ENCODE data around the gene PDE3B. TPM values are rescaled to one million over a fixed set of nuclear protein-coding genes. Genes with fewer than 3 reads are reported as not detected.

PDE3B gene
- total RNA-seq, 5 donors from 2014 or later (not counting 1 experiment from before 2014, with no cell fraction given): 130 to 162 (median 143) TPM

DNA sequence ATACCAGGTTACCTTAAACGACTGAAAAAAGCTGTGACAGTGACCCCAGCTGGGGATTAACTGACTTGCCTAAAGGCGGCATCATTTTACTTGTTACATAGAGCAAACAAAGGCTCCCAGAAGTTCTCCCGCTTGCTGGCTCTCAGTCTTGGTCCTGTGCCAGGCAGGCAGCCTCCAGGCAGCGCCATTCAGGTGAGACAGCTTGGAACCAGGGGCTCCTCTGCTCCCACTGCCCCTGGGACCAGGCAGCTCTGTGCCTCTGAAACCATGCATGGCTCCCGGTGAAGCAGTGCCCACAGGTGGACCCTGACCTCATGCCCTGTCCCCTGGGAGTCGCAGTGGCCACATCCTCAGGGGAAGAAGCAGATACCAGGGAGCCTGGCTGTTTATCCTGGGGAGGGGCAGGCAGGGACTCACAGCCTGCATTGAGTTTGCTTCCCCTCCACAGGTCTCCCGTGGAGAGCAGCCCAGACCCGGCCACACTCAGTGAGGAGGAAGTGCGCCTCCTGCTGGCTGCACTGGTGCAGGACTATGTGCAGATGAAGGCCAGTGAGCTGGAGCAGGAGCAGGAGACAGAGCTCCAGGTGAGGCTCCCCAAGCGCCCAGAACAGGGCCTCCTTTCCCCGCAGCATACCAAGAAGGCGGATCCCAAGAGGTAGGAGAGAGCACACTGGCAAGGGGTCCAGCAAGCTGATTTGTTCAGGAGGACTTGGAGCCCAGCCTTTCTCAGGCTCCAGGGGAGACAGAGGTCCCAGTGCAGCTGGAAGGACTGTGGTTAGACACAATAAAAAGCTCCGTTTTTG is 264.0 kb downstream of the PDE3B start:
- H3K4me3 ChIP-seq (ENCODE audit: control insufficient read depth in 1 of 2, extremely low read depth in 1 of 2, low read length in 1 of 2): no peak overlapping the region
- H3K9me3 ChIP-seq: no peaks in the 10 kb centered on the region
- peak; percentile 50 to 90 (median 78) for DNase-seq
- H3K4me1 ChIP-seq (ENCODE audit: control insufficient read depth in 1 of 2, extremely low read depth in 1 of 2, insufficient read depth in 2 of 2, low read length in 2 of 2): peaks cover 0 to 28% of the 10 kb centered on the region in 2 experiments
- no peak overlapping the region for H3K4me3 Mint-ChIP-seq
- ChIA-PET POLR2A (no interaction called here), CTCF (interaction anchor here (0.5 to 4.5 kb wide), 80 partner anchors 8 to 1232 kb away, joined by 3 to 88 read pairs (median 5); partner anchors contain the start of genes CALCB (in 2 of the 2), CYP2R1 (in 2 of the 2), COPB1 (in 1 of the 2) and PSMA1 (in 1 of the 2))
- ATAC-seq (replicated peaks in 1 of 4): peak; percentile 54 to 66 (median 56)
- no peaks in the 10 kb centered on the region for H3K9me3 Mint-ChIP-seq
- peak overlapping the region; percentile 22 for H3K27ac ChIP-seq (ENCODE audit: low read length)
- no peaks in the 10 kb centered on the region for H3K27me3 ChIP-seq (replicated peaks in 1 of 2; ENCODE audit: control insufficient read depth in 2 of 2, extremely low read depth in 1 of 2, insufficient read depth in 2 of 2, low read length in 1 of 2)
- no peaks in the 10 kb centered on the region for H3K36me3 ChIP-seq (ENCODE audit: control insufficient read depth in 2 of 2, extremely low read depth in 1 of 2, insufficient read depth in 1 of 2, low read length in 1 of 2)
- peak overlapping the region; percentile 7 to 71 for H3K27ac Mint-ChIP-seq
- H3K36me3 Mint-ChIP-seq: no peaks in the 10 kb centered on the region
- H3K27me3 Mint-ChIP-seq: no peaks in the 10 kb centered on the region
- WGBS (ENCODE audit: insufficient coverage): 50% methylated on average over 13 of the region's 13 CpGs
- peaks cover 40 to 46% (median 46%) of the 10 kb centered on the region in 3 donors for H3K4me1 Mint-ChIP-seq

DNA sequence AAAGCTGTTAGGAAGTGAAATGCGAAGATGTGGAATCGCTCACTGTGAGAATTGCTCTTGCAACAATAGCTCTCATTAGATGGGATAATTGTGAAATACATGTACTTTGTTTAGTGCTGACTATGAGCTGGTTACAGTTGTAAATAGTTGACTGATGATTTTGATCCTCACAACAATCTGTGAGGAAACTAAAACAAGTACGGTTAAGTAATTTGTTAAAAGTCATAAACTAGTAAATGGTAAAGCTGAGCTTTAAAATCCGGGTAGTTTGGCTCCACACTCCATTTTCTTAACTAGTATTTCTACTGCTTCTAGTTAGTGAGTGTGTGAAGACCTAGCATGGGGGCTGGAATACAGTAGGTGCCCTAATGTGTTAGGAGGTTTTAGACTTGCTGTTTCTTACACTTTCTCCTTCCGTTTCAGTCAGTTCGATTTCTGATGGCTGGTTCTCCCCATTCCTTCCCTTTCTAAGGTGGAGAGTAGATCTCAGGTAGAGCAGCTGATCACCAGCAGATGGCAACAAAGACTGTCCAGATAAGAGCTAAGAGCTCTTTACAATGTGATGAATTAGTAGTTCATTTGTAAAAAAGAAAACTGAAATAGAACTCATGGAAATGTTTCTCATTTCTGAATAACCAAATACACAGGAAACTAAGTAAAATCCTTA is 264.7 kb downstream of the PDE3B start:
- peaks cover 40 to 46% (median 46%) of the 10 kb centered on the region in 3 donors for H3K4me1 Mint-ChIP-seq
- H3K36me3 ChIP-seq (ENCODE audit: control insufficient read depth in 2 of 2, extremely low read depth in 1 of 2, insufficient read depth in 1 of 2, low read length in 1 of 2): no peaks in the 10 kb centered on the region
- no peak overlapping the region for H3K4me3 ChIP-seq (ENCODE audit: control insufficient read depth in 1 of 2, extremely low read depth in 1 of 2, low read length in 1 of 2)
- ATAC-seq (replicated peaks in 1 of 4) (peak in 1 of 4 experiments; percentile 18), DNase-seq (peak in 15 of 35 experiments; percentile 10 to 67 (median 27))
- no peak overlapping the region for H3K27ac ChIP-seq (ENCODE audit: low read length)
- CTCF ChIA-PET: interaction anchor here (0.6 to 4.5 kb wide), 73 partner anchors 8 to 1575 kb away, joined by 3 to 88 read pairs (median 5); partner anchors contain the start of genes CALCB (in 2 of the 2), COPB1 (in 1 of the 2), CYP2R1 (in 1 of the 2) and PSMA1 (in 1 of the 2)
- POLR2A ChIA-PET: interaction anchor here in 1 of 2 donors (0.5 kb wide), 1 partner anchor 256 kb away, joined by 3 read pairs; no protein-coding TSS in a partner anchor
- peak overlapping the region; percentile 17 to 59 for H3K27ac Mint-ChIP-seq
- no peaks in the 10 kb centered on the region for H3K27me3 ChIP-seq (replicated peaks in 1 of 2; ENCODE audit: control insufficient read depth in 2 of 2, extremely low read depth in 1 of 2, insufficient read depth in 2 of 2, low read length in 1 of 2)
- H3K4me1 ChIP-seq (ENCODE audit: control insufficient read depth in 1 of 2, extremely low read depth in 1 of 2, insufficient read depth in 2 of 2, low read length in 2 of 2): peaks cover 0 to 28% of the 10 kb centered on the region in 2 experiments
- H3K27me3 Mint-ChIP-seq: no peaks in the 10 kb centered on the region
- no CpG with 5 or more reads among the region's 6 CpGs for WGBS (ENCODE audit: insufficient coverage)
- H3K36me3 Mint-ChIP-seq: no peaks in the 10 kb centered on the region
- H3K9me3 Mint-ChIP-seq: no peaks in the 10 kb centered on the region
- H3K4me3 Mint-ChIP-seq: no peak overlapping the region
- H3K9me3 ChIP-seq: no peaks in the 10 kb centered on the region

- Histone ChIP-seq H3K9me3 (no peaks in the 10 kb centered on the region), H3K36me3 (ENCODE audit: control insufficient read depth in 2 of 2, extremely low read depth in 1 of 2, insufficient read depth in 1 of 2, low read length in 1 of 2) (no peaks in the 10 kb centered on the region), H3K4me3 (ENCODE audit: control insufficient read depth in 1 of 2, extremely low read depth in 1 of 2, low read length in 1 of 2) (no peak overlapping the region), H3K27ac (ENCODE audit: low read length) (no peak overlapping the region), H3K27me3 (replicated peaks in 1 of 2; ENCODE audit: control insufficient read depth in 2 of 2, extremely low read depth in 1 of 2, insufficient read depth in 2 of 2, low read length in 1 of 2) (no peaks in the 10 kb centered on the region), H3K4me1 (ENCODE audit: control insufficient read depth in 1 of 2, extremely low read depth in 1 of 2, insufficient read depth in 2 of 2, low read length in 2 of 2) (no peaks in the 10 kb centered on the region)
- 100% methylated on average over 2 of the region's 3 CpGs for WGBS (ENCODE audit: insufficient coverage)
- Mint-ChIP-seq H3K4me3 (no peak overlapping the region), H3K9me3 (no peaks in the 10 kb centered on the region), H3K27me3 (peaks cover 2 to 6% of the 10 kb centered on the region in 2 donors), H3K27ac (no peak overlapping the region), H3K4me1 (no peaks in the 10 kb centered on the region), H3K36me3 (peaks cover 15% of the 10 kb centered on the region)
- no peak for ATAC-seq (replicated peaks in 1 of 4)
- ChIA-PET CTCF (no interaction called here), POLR2A (interaction anchor here in 1 of 2 donors (0.6 kb wide), 1 partner anchor 291 kb away, joined by 5 read pairs; no protein-coding TSS in a partner anchor)
- DNase-seq: no peak
Measured at GRCh38 chr11:14914536-14914935, 270.9 kb downstream of the PDE3B start.

DNA sequence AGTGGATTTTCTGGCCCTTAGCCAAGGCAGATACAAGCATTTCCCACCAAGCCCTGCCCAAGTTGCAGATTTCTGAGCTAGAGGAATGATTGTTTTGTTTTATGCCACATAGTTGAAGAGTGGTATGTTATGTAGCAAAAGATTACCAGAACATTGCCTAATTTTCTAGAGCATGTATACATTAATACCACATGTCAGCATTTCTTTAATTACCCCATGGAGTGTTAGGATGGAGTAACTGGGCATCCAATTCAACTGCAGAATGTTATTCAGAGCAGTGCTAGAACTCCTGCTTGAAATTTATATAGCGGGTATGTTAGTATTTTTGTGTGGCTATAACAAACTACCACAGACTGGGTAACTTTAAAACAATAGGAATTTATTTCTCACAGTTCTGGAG is 272.8 kb downstream of the PDE3B start:
- Mint-ChIP-seq H3K27ac (no peak overlapping the region), H3K36me3 (peaks cover 15% of the 10 kb centered on the region), H3K27me3 (peaks cover 2 to 6% of the 10 kb centered on the region in 2 donors), H3K4me3 (no peak overlapping the region), H3K4me1 (no peaks in the 10 kb centered on the region), H3K9me3 (no peaks in the 10 kb centered on the region)
- Histone ChIP-seq H3K9me3 (no peaks in the 10 kb centered on the region), H3K36me3 (ENCODE audit: control insufficient read depth in 2 of 2, extremely low read depth in 1 of 2, insufficient read depth in 1 of 2, low read length in 1 of 2) (no peaks in the 10 kb centered on the region), H3K27me3 (replicated peaks in 1 of 2; ENCODE audit: control insufficient read depth in 2 of 2, extremely low read depth in 1 of 2, insufficient read depth in 2 of 2, low read length in 1 of 2) (no peaks in the 10 kb centered on the region), H3K27ac (ENCODE audit: low read length) (no peak overlapping the region), H3K4me3 (ENCODE audit: control insufficient read depth in 1 of 2, extremely low read depth in 1 of 2, low read length in 1 of 2) (no peak overlapping the region), H3K4me1 (ENCODE audit: control insufficient read depth in 1 of 2, extremely low read depth in 1 of 2, insufficient read depth in 2 of 2, low read length in 2 of 2) (no peaks in the 10 kb centered on the region)
- ATAC-seq (replicated peaks in 1 of 4) (no peak), DNase-seq (no peak)
- WGBS (ENCODE audit: insufficient coverage): no CpG with 5 or more reads among the region's 1 CpG
- ChIA-PET POLR2A (no interaction called here), CTCF (interaction anchor here in 1 of 2 donors (0.6 kb wide), 1 partner anchor 1839 kb away, joined by 3 read pairs; no protein-coding TSS in a partner anchor)

Other genes with a start within 250 kb of the PDE3B start
- 10 to 100 TPM; 65.1 to 80.8 (median 78.1) TPM for gene COPB1, start 144.0 kb upstream of the PDE3B start, total RNA-seq
- gene PSMA1, start 123.4 kb upstream of the PDE3B start, total RNA-seq: 100 to 1,000 TPM; 107 to 137 (median 115) TPM
- 10 to 100 TPM; 17.9 to 23.3 (median 19.1) TPM for gene CYP2R1, start 248.4 kb downstream of the PDE3B start, total RNA-seq

Measured in T-cell (primary cell).